HEK293T (cell line): ENCODE results near the gene RENBP.

Experiments
- ARNT ChIP-seq: fragments of 450-650 bp; IDR thresholded peaks from 2 replicates; pipeline ENCODE4 v1.6.1; 2017; ENCODE audit warnings: mild to moderate bottlenecking
- FOXM1 ChIP-seq: fragments of 450-650 bp; IDR thresholded peaks from 2 replicates; pipeline ENCODE4 v1.6.1; 2017; ENCODE audit warnings: mild to moderate bottlenecking, borderline replicate concordance
- SP1 ChIP-seq: fragments of 450-650 bp; IDR thresholded peaks from 2 replicates; pipeline ENCODE4 v1.6.1; 2017

DNA sequence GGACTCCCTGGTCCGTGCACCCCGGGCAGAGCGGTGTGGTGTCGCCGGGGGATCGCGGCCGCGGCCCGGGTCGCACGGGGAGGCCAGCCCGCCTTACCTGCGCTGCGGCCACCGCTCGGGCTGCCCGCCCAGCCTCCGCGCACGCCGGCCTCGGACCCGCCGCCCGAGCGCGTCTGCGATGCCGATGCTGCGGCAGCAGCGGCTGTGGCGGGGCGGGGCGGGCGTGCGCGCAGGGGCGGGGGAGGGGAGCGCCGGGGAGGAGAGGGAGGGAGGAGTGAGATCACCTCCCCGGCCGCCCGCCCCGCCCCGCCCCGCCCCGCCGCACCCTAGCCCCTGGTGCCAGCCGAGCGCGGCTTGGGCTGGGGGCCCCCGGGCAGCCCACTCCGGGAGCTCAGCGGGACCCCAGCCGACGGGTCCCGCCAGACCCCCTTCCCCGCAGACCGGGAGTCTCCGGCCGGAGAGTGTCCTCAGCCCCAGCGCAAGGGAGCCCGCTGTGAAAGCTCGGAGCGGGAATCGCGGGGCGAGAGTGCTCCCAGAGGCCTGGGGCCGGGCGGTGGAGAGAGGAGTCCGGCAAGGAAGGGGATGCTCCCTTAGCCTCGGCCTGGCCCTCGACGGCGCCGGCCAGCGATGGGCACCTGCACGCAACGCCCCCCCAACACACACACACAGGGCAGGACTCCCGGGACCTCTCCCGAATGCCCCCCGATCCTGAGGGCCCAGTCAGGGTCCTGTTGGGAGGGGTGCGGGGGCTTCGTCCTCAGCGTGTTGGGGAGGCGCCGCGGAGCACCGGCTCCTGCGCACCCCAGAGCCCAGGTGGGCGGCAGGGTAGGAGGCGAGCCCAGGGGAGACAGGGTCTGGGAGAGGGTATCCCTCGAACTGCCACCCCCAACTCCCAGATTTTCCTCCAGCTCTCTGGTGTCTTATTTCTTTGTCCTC lies 58.2 kb downstream of the RENBP start, which contains the start of gene L1CAM:
- TF ChIP-seq FOXM1 (no peak), SP1 (no peak), ARNT (no peak)
